Mammary epithelial cell (primary cell): ENCODE measurements around the gene INPP5A.

Experiments
- EZH2 ChIP-seq: IDR thresholded peaks from 2 replicates; pipeline ENCODE4 v1.6.1; 2012; ENCODE audit warnings: low read length, inconsistent platforms, borderline replicate concordance
- TF ChIP-seq, protein P1 (sequence below), 2 donors: IDR thresholded peaks in 1 of 2; conservative IDR thresholded peaks in 1 of 2; 2 replicates each; pipeline ENCODE4 v1.5.1; 2011 to 2012; ENCODE audit warnings: inconsistent platforms in 2 of 2, low read length in 2 of 2, mild to moderate bottlenecking in 2 of 2, control low read depth in 1 of 2, low read depth in 1 of 2; ENCODE audit not compliant: insufficient read depth in 1 of 2; ENCODE audit errors: extremely low read depth in 1 of 2

DNA sequence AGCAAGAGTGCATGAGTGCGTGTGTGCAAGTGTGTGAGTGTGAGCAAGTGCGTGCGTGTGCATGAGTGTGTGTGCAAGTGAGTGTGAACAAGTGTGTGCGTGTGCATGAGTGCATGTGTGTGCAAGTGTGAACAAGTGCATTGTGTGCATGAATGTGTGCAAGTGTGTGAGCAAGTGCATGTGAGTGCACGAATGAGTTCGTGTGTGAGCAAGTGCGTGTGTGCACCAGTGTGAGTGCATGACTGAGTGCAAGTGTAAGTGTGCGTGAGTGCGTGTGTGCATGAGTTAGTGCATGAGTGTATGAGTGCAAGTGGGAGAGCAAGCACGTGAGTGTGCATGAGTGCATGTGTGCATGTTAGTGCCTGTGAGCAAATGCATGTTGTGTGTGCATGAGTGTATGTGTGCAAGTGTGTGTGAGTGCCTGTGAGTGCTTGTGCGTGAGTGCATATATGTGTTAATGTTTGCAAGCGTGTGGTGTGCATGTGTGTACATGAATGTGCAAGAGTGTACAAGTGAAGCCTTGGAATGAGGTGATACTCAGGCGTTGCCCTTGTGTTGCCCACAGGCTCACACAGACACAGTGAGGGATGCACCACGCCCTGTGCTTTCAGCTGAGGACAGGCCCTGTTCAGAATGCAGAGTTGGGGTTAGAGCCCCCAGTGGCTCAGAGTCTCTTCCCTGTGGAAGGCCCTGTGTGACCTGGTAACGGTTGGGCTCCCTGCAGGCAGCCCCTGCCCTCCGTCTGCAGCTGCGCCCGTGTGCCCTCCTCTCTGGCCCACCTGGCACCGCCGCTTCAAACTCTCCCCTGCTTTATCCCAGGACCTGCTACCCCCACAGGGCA is 151.2 kb downstream of the INPP5A start:
- TF ChIP-seq, protein P1, sequence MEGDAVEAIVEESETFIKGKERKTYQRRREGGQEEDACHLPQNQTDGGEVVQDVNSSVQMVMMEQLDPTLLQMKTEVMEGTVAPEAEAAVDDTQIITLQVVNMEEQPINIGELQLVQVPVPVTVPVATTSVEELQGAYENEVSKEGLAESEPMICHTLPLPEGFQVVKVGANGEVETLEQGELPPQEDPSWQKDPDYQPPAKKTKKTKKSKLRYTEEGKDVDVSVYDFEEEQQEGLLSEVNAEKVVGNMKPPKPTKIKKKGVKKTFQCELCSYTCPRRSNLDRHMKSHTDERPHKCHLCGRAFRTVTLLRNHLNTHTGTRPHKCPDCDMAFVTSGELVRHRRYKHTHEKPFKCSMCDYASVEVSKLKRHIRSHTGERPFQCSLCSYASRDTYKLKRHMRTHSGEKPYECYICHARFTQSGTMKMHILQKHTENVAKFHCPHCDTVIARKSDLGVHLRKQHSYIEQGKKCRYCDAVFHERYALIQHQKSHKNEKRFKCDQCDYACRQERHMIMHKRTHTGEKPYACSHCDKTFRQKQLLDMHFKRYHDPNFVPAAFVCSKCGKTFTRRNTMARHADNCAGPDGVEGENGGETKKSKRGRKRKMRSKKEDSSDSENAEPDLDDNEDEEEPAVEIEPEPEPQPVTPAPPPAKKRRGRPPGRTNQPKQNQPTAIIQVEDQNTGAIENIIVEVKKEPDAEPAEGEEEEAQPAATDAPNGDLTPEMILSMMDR (conservative IDR thresholded peaks at IDR 0.05 in 1 of 2, IDR thresholded peaks at IDR 0.05 in 1 of 2; ENCODE audit: extremely low read depth in 1 of 2, insufficient read depth in 1 of 2, low read depth in 1 of 2, low read length in 2 of 2) = no peak
- no peak for TF ChIP-seq EZH2
